NCI-H345 (cell line): ENCODE measurements around the gene MIP.
"Not testable (repeated sequence)": the region's sequence is repeated elsewhere in the genome, so short reads cannot be mapped to it uniquely, and the experiment has no call there.

ENCODE experiments used
- DNase-seq: peaks from one replicate; lab custom pipeline; 2025; lab: John Stamatoyannopoulos, UW

Gene MIP

DNA sequence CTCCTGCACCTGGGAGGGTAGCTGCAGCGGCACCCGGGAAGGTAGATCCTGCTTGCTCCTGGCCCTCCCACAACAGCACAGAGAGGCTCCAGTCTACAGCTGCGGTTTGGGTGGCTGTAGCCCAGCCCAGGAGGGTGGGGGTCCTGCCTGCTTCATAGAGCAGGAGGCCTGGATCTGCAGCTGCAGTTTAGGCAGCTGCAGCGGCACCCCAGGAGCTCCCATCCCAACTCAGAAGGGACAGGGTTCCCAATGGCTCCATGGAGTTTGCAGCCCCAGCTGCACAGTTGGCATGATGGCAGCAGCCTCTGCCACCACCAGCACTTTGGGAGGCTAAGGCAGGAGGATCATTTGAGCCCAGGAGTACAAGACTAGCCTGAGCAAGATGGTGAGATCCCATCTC is 43.7 kb downstream of the MIP start:
- DNase-seq: no peak

GRCh38 chr12:56408799-56409417 is 45.5 kb downstream of the MIP start:
- DNase-seq: no peak

DNA sequence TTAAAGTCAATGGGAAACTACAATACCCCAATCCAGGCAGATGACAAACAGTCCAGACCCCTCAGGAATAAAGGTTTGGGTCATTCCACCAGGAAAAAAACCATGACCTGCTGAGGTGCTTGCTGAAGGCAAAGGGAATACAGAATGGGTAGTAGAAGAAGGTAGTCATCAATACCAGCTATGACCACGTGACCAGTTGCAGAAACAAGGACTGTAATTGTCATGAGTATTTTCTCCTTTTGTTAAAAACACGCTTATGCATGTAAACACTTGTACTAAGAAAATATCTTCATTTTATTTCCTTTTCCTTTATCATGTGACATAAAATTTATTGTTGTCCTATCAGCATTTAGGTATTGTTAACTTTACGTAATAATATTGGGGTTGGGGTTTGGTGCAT is 50.2 kb downstream of the MIP start:
- not testable (repeated sequence) for DNase-seq

DNA sequence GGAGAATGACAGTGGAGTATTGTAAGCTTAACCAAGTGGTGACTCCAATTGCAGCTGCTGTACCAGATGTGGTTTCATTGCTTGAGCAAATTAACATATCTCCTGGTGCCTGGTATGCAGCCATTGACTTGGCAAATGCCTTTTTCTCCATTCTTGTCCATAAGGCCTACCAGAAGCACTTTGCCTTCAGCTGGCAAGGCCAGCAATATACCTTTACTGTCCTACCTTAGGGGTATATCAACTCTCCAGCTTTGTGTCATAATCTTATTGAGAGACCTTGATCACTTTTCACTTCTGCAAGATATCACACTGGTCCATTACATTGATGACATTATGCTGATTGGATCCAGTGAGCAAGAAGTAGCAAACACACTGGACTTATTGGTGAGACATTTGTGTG is 52.8 kb downstream of the MIP start:
- not testable (repeated sequence) for DNase-seq

GRCh38 chr12:56401125-56401524 is 53.3 kb downstream of the MIP start:
- not testable (repeated sequence) for DNase-seq
